HepG2 (cell line): ENCODE measurements around the gene PSORS1C1. TPM values are rescaled to one million over a fixed set of nuclear protein-coding genes. Genes with fewer than 3 reads are reported as not detected.
A peak's percentile ranks its signal among the peaks of the same experiment; 100 is the strongest.

Experiments used
- ARNTL ChIP-seq: sonication (generic); formaldehyde crosslinking; IDR thresholded peaks from 2 replicates; pipeline ENCODE4 v1.4.0; 2020; ENCODE audit warnings: mild to moderate bottlenecking, missing genetic modification reagents
- BCL3 ChIP-seq: sonication (generic); formaldehyde crosslinking; IDR thresholded peaks from 2 replicates; pipeline ENCODE4 v1.5.1; 2020; ENCODE audit warnings: mild to moderate bottlenecking, missing genetic modification reagents, moderate library complexity
- CBX5 ChIP-seq: sonication (generic); formaldehyde crosslinking; IDR thresholded peaks from 2 replicates; pipeline ENCODE4 v1.4.0; 2020; ENCODE audit warnings: missing genetic modification reagents, borderline replicate concordance
- CHD4 ChIP-seq: fragments of 200-600 bp; sonication (generic); IDR thresholded peaks from 2 replicates; pipeline ENCODE4 v1.7.0; 2017; ENCODE audit warnings: mild to moderate bottlenecking, low read length, borderline replicate concordance
- FOXA3 ChIP-seq: IDR thresholded peaks from 2 replicates; pipeline ENCODE4 v1.6.1; 2016; ENCODE audit warnings: missing genetic modification reagents, missing compliant biosample characterization
- GFI1 ChIP-seq: sonication (generic); formaldehyde crosslinking; IDR thresholded peaks from 2 replicates; pipeline ENCODE4 v1.5.0; 2020; ENCODE audit warnings: missing genetic modification reagents, mild to moderate bottlenecking, borderline replicate concordance
- GTF2F1 ChIP-seq: fragments of 150-350 bp; IDR thresholded peaks from 2 replicates; pipeline ENCODE4 v1.6.1; 2014; ENCODE audit warnings: low read length
- IRF1 ChIP-seq: sonication (generic); formaldehyde crosslinking; IDR thresholded peaks from 2 replicates; pipeline ENCODE4 v1.4.0; 2020; ENCODE audit warnings: low read depth, mild to moderate bottlenecking, missing genetic modification reagents
- NCOA5 ChIP-seq: sonication (generic); formaldehyde crosslinking; IDR thresholded peaks from 2 replicates; pipeline ENCODE4 v1.4.0; 2020; ENCODE audit warnings: missing genetic modification reagents
- NFATC3 ChIP-seq: sonication (generic); formaldehyde crosslinking; IDR thresholded peaks from 2 replicates; pipeline ENCODE4 v1.5.1; 2020; ENCODE audit warnings: mild to moderate bottlenecking, missing genetic modification reagents
- SAFB2 ChIP-seq: sonication (generic); formaldehyde crosslinking; IDR thresholded peaks from 2 replicates; pipeline ENCODE4 v1.5.1; 2020; ENCODE audit warnings: missing genetic modification reagents, low read depth, mild to moderate bottlenecking, borderline replicate concordance
- THAP11 ChIP-seq: IDR thresholded peaks from 2 replicates; pipeline ENCODE4 v1.6.1; 2016; ENCODE audit warnings: missing biosample characterization, missing genetic modification reagents
- TRAFD1 ChIP-seq: sonication (generic); formaldehyde crosslinking; IDR thresholded peaks from 2 replicates; pipeline ENCODE4 v1.5.1; 2020; ENCODE audit warnings: missing genetic modification reagents, mild to moderate bottlenecking, borderline replicate concordance
- TRIM22 ChIP-seq: fragments of 450-650 bp; IDR thresholded peaks from 2 replicates; pipeline ENCODE4 v1.6.1; 2017
- XRCC5 ChIP-seq: fragments of 200-400 bp; formaldehyde crosslinking; optimal IDR thresholded peaks from 2 replicates; pipeline ENCODE3; 2017; ENCODE audit warnings: mild to moderate bottlenecking, low read length
- ZBTB43 ChIP-seq: sonication (generic); formaldehyde crosslinking; conservative IDR thresholded peaks from 2 replicates; pipeline ENCODE4 v1.4.0; 2020; ENCODE audit warnings: missing genetic modification reagents
- ZNF101 ChIP-seq: sonication (generic); formaldehyde crosslinking; IDR thresholded peaks from 2 replicates; pipeline ENCODE4 v1.4.0; 2020; ENCODE audit warnings: mild to moderate bottlenecking, low read depth, missing genetic modification reagents, borderline replicate concordance
- ZNF160 ChIP-seq: sonication (generic); formaldehyde crosslinking; IDR thresholded peaks from 2 replicates; pipeline ENCODE4 v1.8.0; 2022; ENCODE audit warnings: mild to moderate bottlenecking, inconsistent platforms, missing genetic modification reagents
- ZNF430 ChIP-seq: sonication (generic); formaldehyde crosslinking; IDR thresholded peaks from 2 replicates; pipeline ENCODE4 v1.9.0; 2021; ENCODE audit warnings: mild to moderate bottlenecking, missing genetic modification reagents
- ZNF44 ChIP-seq: sonication (generic); formaldehyde crosslinking; IDR thresholded peaks from 2 replicates; pipeline ENCODE4 v1.5.1; 2020; ENCODE audit warnings: mild to moderate bottlenecking, missing genetic modification reagents
- ZNF451 ChIP-seq: sonication (generic); formaldehyde crosslinking; IDR thresholded peaks from 2 replicates; pipeline ENCODE4 v1.5.0; 2020; ENCODE audit warnings: mild to moderate bottlenecking, missing genetic modification reagents
- ZNF510 ChIP-seq: sonication (generic); formaldehyde crosslinking; IDR thresholded peaks from 2 replicates; pipeline ENCODE4 v1.4.0; 2020; ENCODE audit warnings: low read depth, mild to moderate bottlenecking, missing genetic modification reagents
- ZNF780A ChIP-seq: sonication (generic); formaldehyde crosslinking; IDR thresholded peaks from 2 replicates; pipeline ENCODE4 v1.8.0; 2022; ENCODE audit warnings: mild to moderate bottlenecking, missing genetic modification reagents, moderate library complexity
- ZNF878 ChIP-seq: sonication (generic); formaldehyde crosslinking; IDR thresholded peaks from 2 replicates; pipeline ENCODE4 v1.8.1; 2023; ENCODE audit warnings: mild to moderate bottlenecking, missing genetic modification reagents, moderate library complexity
- polyA plus RNA-seq, 8 experiments: library from polyadenylated mRNA; depleted of rRNA in 3 of 8; stranded (reverse) in 7 of 8; unstranded in 1 of 8; fragments of >200 nt; fragmentation: Illumina TruSeq in 4 of 8; extraction: Trizol in 4 of 8; gene quantifications; 2 replicates each; pipeline versions ENCODE4 v1.2.1 to v1.2.3, GENCODE V29; 2011 to 2016; ENCODE audit warnings: low read depth in 4 of 8, missing spikeins in 1 of 8, mixed read lengths in 1 of 8; ENCODE audit not compliant: insufficient read depth in 1 of 8
- total RNA-seq, 5 experiments: library from RNA; depleted of rRNA; stranded (reverse); fragments of >200 nt; fragmentation: Illumina TruSeq; extraction: Trizol; gene quantifications; 2 replicates each; pipeline ENCODE4 v1.2.3, GENCODE V29; 2016; ENCODE audit warnings: low read depth in 1 of 5

The PSORS1C1 gene
- total and polyA plus RNA-seq, 2 of the 13 experiments (the other 11 are each of a cell fraction or from before 2014, with no cell fraction given): 0.01 to 0.02 TPM

GRCh38 chr6:31158140-31158862, 43.7 kb downstream of the PSORS1C1 start, which contains the start of gene TCF19 (continued):
- no peak for TF ChIP-seq TRIM22
- no peak for TF ChIP-seq NCOA5 (CRISPR knock-in tag)
- no peak; the same call in 1 of the 2 replicates for TF ChIP-seq GFI1
- TF ChIP-seq IRF1: no peak
- TF ChIP-seq ZNF101 (CRISPR knock-in tag): no peak
- no peak; the same call in 1 of the 2 replicates for TF ChIP-seq NFATC3 (CRISPR knock-in tag)
- TF ChIP-seq ZNF780A (CRISPR knock-in tag): peak; percentile 83; the same call in 1 of the 2 replicates
- TF ChIP-seq ZBTB43 (CRISPR knock-in tag): no peak
- TF ChIP-seq BCL3: peak; percentile 54
- no peak; the same call in 1 of the 2 replicates for TF ChIP-seq GTF2F1
- peak; percentile 49 for TF ChIP-seq THAP11
- peak; percentile 82 for TF ChIP-seq XRCC5
- TF ChIP-seq SAFB2 (CRISPR knock-in tag): no peak
- TF ChIP-seq CHD4: no peak
- TF ChIP-seq TRAFD1 (CRISPR knock-in tag): 0 out of 2 replicates have a peak, but pooled peaks have one; percentile 85
- 0 out of 2 replicates have a peak, but pooled peaks have one; percentile 13 for TF ChIP-seq CBX5 (CRISPR knock-in tag)
- no peak; the same call in 1 of the 2 replicates for TF ChIP-seq ZNF44 (CRISPR knock-in tag)
- TF ChIP-seq ARNTL (CRISPR knock-in tag): no peak
- TF ChIP-seq ZNF878 (CRISPR knock-in tag): peak; percentile 99
- no peak for TF ChIP-seq ZNF451 (CRISPR knock-in tag)
- no peak for TF ChIP-seq ZNF160 (CRISPR knock-in tag)
- no peak for TF ChIP-seq ZNF430 (CRISPR knock-in tag)
- no peak; the same call in 1 of the 2 replicates for TF ChIP-seq FOXA3 (CRISPR knock-in tag)
- TF ChIP-seq ZNF510 (CRISPR knock-in tag): peak; percentile 88; the same call in 1 of the 2 replicates
